Activated CD8-positive, alpha-beta memory T cell treated with anti-CD3 and anti-CD28 coated beads for 1 hour (primary cell): Measurements from ENCODE around the gene MRPL21.
"Not testable (repeated sequence)": the region's sequence is repeated elsewhere in the genome, so short reads cannot be mapped to it uniquely, and the experiment has no call there.

Experiments used
- DNase-seq, 2 donors: peaks; one replicate each; pipeline ENCODE4 v3.0.0-alpha.2; 2020; ENCODE audit warnings: low read depth in 1 of 2; ENCODE audit errors: extremely low read depth in 1 of 2

The MRPL21 gene

DNA sequence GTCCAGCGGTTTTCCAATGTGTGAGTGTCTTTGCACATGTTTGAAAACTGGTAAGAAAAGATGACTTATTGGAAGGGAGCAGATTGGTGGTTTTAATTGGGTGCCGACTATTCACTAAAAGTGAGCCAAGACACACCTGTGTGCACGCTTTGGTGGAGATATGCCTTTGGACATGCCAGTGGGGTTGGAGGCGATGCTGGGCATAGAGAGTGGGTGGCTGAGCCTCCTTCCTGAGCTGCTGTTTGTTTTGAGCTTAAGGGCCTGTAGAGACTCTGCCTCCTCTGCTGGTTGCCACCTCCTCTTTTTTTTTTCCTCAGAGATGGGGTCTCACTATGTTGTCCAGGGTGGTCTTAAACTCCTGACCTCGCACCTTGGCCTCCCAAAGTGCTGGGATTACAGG is 9.6 kb upstream of the MRPL21 start:
- no peak for DNase-seq

GRCh38 chr11:68912254-68912653 is 8.6 kb upstream of the MRPL21 start:
- DNase-seq, result no peak

DNA sequence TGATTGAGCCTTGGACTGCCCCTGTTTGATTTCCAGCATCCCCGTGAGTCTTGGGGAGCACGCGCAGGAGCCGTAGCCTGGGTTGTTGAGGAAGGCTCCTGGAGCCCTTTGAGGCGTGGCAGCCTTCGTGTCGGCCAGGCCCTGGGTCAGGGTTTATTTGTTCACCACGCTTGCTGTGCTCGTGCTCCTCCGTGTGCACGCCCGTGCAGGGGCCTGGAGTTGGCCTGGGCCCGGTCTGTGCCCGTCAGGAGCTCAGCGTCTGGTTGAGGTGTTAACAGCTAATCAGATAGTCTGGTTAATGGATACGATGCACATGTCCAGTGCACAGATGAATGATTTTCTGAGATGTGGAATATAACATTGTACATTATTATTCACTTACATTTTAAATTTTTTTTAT is 8.1 kb upstream of the MRPL21 start:
- no peak for DNase-seq

DNA sequence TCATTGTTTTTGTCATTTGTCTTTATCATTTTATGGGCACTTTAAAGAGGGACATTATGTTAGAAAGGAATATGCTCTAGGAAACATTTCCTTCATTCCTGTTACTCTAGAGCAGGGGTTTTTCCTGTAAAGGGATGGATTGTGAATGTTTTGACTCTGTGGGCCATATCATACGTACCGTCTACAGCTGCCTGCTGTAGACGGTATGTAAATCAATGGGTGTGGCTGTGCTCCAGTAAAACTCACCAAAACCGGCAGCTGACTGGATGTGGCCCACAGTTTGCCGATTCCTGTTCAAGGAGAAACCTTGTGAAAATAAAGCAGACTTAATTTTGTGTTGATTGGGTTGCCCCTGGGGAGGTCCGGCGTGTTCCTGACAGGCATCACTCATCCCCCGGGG is 7.3 kb upstream of the MRPL21 start:
- no peak for DNase-seq

GRCh38 chr11:68908273-68908672 is 4.6 kb upstream of the MRPL21 start:
- DNase-seq, result no peak

DNA sequence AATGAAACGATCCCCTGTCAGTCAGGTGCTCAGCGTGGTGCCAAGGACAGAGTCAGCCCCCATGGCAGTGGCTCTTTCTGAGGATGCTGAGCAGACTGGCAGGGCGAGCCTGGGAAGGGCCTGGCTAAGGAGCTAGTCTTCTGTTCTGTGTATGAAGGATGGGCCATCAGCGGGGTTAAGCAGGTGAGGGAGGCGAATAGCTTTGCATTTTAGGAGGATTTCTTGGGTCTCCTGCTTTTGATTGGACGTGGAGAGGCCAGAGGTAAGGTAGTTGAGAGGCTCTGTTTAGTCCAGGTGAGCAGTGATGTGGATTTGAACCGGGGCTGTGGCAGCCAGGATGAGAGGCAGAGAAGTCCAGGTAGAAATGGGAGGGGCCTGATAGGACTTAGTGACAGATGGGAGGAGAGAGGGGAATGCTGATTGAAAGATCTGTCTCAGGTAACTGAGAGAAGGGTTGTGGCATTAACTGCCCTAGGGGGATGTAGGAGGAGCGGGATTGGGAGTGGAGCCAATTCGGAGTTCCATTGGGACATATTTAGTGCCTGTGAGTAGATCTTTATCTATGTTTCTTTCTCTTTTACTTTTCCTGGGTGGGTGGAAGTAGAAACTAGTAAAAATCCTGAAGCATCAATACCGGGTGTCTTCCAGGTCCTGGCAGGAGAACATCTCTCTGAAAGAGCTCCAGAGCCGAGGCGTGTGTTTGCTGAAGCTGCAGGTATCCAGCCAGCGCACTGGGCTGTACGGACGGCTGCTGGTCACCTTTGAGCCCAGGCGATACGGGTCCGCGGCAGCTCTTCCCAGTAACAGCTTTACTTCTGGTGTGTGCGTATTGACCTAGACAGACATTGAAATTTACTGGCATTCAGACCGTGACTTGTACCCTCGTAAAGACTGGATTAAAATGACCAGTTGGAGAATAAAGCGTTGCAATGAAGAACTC is 2.1 kb upstream of the MRPL21 start:
- no peak for DNase-seq

GRCh38 chr11:68904248-68904847 is 716 bp upstream of the MRPL21 start:
- DNase-seq, result peak in 1 of 2 donors; percentile 6

DNA sequence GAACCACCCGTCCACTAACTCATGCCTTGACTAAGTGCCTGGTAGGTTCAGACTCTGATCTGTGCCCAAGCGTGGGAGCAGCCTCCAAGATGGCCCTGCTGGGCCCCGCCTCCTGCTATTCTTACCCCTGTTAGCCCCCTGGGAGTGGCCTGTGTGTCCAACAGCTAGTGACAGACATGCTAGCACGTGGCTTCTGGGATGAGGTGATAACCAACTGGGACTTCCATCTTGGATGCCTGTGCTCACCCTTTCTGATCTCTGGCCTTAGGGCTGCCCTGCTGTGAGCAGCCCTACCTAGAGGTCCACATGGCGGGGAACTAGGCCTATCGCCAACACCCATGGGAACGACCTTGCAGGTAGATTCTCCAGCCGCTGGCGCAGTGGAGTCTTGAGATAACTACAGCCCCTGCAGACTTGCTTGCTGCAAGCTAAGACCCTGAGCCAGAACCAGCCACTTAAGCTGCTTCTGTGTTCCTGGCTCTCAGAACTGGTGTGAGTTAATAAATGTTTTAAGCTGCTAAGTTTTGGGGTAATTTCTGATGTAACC is 2.7 kb downstream of the MRPL21 start:
- DNase-seq, result no peak

- DNase-seq, result no peak
Observed at GRCh38 chr11:68897441-68897840, 6.2 kb downstream of the MRPL21 start.

DNA sequence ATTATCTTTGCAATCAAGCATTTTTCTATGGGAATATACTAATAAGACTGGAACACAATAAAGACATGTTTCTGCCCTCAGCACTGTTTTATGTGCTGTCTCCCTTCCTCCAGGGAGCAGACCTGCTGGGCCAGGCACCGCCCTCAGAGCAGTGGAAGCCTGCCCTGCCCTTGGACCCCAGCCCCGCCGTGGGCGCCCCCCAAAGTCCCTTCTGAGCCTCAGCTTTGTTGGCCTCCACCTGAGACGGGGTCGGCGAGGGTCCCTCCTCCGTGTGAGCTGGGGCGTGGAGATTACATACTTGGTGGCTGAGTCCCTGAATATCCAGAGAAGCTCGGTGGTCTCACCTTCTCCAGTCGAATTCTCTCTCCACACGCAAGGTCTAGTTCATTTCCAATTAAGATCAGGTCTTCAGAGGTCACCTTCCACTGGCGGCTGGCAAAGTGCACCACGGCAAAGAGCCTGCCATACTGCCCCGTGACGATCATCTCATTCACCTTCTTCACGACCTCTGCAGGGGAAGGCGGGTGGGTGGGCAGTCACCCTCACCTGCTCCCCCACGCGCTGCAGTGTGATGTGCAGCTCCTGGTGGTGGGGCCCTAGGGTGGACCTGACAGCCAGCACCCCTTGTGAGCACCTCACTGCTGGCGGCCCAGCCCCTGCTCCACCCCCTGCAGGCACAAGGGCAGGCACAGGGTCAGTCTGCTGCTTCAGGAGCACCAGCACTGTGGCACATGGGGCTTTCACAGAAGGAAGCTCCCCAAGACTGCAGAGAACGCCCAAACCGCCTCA is 7.3 kb downstream of the MRPL21 start:
- no peak for DNase-seq

- no peak for DNase-seq
Observed at GRCh38 chr11:68893282-68893681, 10.3 kb downstream of the MRPL21 start.

DNA sequence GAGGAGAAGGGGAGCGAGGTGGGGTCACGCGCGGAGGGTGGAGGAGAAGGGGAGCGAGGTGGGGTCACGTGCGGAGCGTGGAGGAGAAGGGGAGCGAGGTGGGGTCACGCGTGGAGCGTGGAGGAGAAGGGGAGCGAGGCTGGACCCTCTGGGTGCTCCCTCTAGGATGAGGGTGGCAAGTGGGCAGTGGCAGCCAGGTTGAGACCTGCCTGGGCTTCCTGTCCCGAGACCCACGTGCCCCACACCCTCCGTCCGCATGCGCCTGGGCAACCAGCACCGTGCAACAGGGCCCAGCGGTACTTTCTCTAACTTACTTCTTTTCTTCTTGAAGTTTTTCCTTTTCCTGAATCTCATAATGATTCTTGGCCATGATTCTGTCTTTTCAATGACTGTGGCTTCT is 11.1 kb downstream of the MRPL21 start:
- no peak for DNase-seq

GRCh38 chr11:68891351-68891948 is 12.2 kb downstream of the MRPL21 start:
- DNase-seq, result no peak

DNA sequence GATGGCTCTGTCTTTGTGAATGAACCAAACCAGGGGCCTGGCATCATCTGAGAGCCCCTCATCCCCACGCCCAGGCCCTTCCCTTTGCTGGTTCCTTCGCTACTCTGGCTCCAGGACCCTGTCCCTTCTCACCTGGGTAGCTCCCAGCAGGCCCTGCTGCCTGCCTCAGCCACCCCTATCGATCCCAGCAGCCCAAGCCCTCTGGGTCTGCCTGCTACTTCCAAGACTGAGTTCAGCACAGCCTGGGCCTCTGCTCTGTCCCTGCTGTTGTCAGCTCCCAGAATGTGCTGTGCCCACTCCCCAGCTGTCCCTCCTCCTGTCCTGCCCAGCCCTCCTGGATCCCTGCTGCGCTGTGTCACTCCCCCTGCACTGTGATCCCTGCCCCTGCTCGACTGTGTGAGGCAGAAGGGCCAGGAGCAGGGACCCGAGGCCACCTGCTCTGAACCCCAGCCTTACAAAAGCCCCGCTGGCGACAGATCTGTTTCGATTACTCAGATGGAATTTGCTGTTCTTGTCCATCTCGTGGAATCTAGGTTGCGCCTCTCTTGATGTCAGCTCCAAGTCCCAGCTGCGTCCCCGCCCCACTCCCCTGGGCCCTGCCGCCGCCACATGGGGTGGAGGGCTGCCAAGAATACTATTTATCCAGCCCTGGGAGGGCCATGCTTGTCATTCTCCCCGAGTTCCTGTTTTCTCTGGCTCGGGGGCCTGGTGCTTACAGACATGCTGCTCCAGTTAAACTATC is 13.0 kb downstream of the MRPL21 start:
- DNase-seq, result no peak

- DNase-seq, result no peak
Observed at GRCh38 chr11:68889948-68890446, 13.6 kb downstream of the MRPL21 start.

DNA sequence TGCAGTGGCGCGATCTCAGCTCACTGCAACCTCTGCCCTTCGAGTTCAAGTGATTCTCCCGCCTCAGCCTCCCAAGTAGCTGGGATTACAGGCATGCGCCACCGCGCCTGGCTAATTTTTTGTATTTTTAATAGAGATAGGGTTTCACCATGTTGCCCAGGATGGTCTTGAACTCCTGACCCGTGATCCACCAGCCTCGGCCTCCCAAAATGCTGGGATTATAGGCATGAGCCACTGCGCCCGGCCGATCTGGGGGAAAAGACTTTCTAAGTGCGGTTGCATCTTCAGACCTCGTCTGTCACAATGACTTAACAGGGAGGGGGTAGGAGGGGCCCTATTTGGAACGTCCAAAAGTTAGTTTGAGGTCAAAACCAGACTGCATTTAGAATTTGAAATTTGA is 18.8 kb downstream of the MRPL21 start:
- DNase-seq, result not testable (repeated sequence)

DNA sequence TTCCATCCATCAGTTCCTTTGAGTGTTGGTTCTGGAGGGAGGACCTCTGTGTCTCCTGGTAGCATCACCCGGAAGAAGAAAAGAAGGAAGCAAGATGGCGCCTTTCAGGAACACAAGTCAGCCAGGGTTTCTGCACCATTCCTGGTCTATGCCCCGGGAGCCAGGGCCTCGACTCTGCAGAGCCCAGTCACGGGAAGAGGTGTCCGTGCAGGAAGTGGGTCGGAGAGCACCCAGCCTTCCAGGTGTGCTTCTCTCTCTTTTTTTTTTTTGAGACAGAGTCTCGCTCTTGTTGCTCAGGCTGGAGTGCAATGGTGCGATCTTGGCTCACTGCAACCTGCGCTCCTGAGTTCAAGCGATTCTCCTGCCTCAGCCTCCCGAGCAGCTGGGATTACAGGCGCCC is 21.2 kb downstream of the MRPL21 start:
- no peak for DNase-seq

- no peak for DNase-seq
Observed at GRCh38 chr11:68881320-68881719, 22.3 kb downstream of the MRPL21 start.

DNA sequence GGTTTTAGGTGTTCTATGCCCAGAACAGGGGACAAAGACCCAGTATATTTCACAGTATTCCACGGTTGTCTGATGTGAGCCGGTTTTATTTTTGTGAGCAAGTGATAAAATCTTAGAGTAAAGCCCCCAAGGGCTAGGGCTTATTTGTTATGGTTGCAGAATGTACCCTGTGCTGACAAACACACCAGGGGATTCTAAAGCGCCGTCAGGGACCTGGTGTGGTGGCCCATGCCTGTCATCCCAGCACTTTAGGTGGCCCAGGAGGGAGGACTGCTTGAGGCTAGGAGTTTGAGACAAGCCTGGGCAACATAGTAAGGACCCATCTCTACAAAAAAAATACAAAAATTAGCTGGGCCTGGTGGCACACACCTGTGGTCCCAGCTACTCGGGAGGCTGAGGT is 22.8 kb downstream of the MRPL21 start:
- DNase-seq, result no peak

DNA sequence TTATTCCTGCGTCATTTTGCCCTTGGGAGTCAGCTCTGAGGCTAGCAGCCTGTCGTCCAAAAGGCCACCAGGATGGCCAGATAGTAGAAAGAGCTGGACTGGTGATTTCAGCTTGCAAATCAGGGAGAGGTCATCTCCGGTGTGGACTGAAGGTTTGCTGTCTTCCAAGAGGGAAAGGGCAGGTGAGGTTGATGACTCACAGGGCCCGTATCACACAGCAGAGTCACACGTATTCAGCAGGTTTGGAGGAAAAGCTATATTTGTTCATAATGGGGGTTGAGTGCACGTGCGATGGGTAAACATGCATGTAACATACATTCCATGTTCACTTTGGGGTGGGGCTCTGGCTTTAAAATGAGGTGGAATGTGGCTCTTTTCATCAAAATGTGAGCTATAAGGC is 25.6 kb downstream of the MRPL21 start:
- no peak for DNase-seq
